Esophagus squamous epithelium (tissue), 5 donors: ENCODE measurements around the gene POR. TPM values are rescaled to one million over a fixed set of nuclear protein-coding genes. Genes with fewer than 3 reads are reported as not detected.
A peak's percentile ranks its signal among the peaks of the same experiment; 100 is the strongest.

Experiments used
- DNase-seq: peaks from one replicate; lab custom pipeline; 2025; lab: John Stamatoyannopoulos, UW
- H3K27ac ChIP-seq, 4 donors: fragments of 200-600 bp; sonication (generic); one replicate each; pipeline ENCODE4 v1.5.1; 2016 to 2019; ENCODE audit warnings: mild to moderate bottlenecking in 1 of 4
- H3K27me3 ChIP-seq, 4 donors: fragments of 200-600 bp; sonication (generic); 1 replicate in 3 of 4; 2 replicates in 1 of 4; pipeline versions ENCODE4 v1.5.1 to v1.6.0; 2017 to 2021; ENCODE audit warnings: antibody characterized with exemption in 1 of 4
- H3K36me3 ChIP-seq, 3 donors: fragments of 200-600 bp; sonication (generic); one replicate each; pipeline ENCODE4 v1.5.1; 2016 to 2019
- H3K4me1 ChIP-seq, 3 donors: fragments of 200-600 bp; sonication (generic); one replicate each; pipeline ENCODE4 v1.5.1; 2017 to 2019
- H3K4me3 ChIP-seq, 4 donors: fragments of 200-600 bp; sonication (generic); 1 replicate in 3 of 4; 2 replicates in 1 of 4; pipeline ENCODE4 v1.5.1; 2016 to 2019; ENCODE audit warnings: mild to moderate bottlenecking in 2 of 4, moderate library complexity in 1 of 4
- H3K9me3 ChIP-seq, 3 donors: fragments of 200-600 bp; sonication (generic); one replicate each; pipeline ENCODE4 v1.5.1; 2016 to 2019
- CTCF ChIP-seq, 6 experiments: fragments of 450-650 bp in 4 of 6; fragments of 200-600 bp in 2 of 6; sonication (generic) in 2 of 6; IDR thresholded peaks; one replicate each; pipeline ENCODE4 v1.5.1; 2016 to 2019; ENCODE audit warnings: antibody characterized with exemption in 6 of 6, mild to moderate bottlenecking in 4 of 6, moderate library complexity in 4 of 6
- POLR2A ChIP-seq, 4 donors: fragments of 450-650 bp; IDR thresholded peaks; one replicate each; pipeline ENCODE4 v1.6.1; 2017; ENCODE audit warnings: antibody characterized with exemption in 4 of 4, mild to moderate bottlenecking in 4 of 4, moderate library complexity in 3 of 4
- WGBS, 2 donors: methylation state at CpG; one replicate each; pipeline ENCODE4 v1.1.5; 2018; 5-methylcytosine and 5-hydroxymethylcytosine counted together
- intact Hi-C: fragments of 100-400 bp; cut with DNase I; formaldehyde crosslinking; loops from one replicate; pipeline ENCODE4 v1.15.0; 2022
- total RNA-seq, 4 donors: library from RNA; depleted of rRNA; stranded (reverse); fragments of >200 nt; gene quantifications; one replicate each; pipeline ENCODE4 v1.1.0, GENCODE V29; 2016
- donor health status: DM: yes; HTN: yes; CAD: no.

POR gene
- total RNA-seq, 4 donors from 2014 or later, result 71.0 to 116 (median 81.6) TPM

GRCh38 chr7:75988568-75989499, 73.9 kb downstream of the POR start:
- Histone ChIP-seq H3K27ac (peak overlapping the region in 3 of 4 donors; percentile 48 to 55 (median 53)), H3K4me1 (peaks cover 10 to 43% (median 17%) of the 10 kb centered on the region in 3 donors), H3K27me3 (no peaks in the 10 kb centered on the region), H3K9me3 (no peaks in the 10 kb centered on the region), H3K4me3 (peak overlapping the region in 1 of 4 donors; percentile 8), H3K36me3 (peaks cover 29 to 52% (median 34%) of the 10 kb centered on the region in 3 donors)
- 47 to 80% methylated on average over 2 to 9 of the region's 31 CpGs for WGBS, 2 donors
- intact Hi-C loops, result no loop called here
- DNase-seq, result no peak
- no peak for TF ChIP-seq CTCF (IDR thresholded peaks at IDR 0.05)
- TF ChIP-seq POLR2A (IDR thresholded peaks at IDR 0.05), result no peak

- peaks cover 13 to 49% (median 17%) of the 10 kb centered on the region in 3 donors for H3K4me1 ChIP-seq
Observed at GRCh38 chr7:75989500-75990388, 74.8 kb downstream of the POR start.

GRCh38 chr7:75991531-75992082, 76.7 kb downstream of the POR start:
- Histone ChIP-seq H3K27me3 (no peaks in the 10 kb centered on the region), H3K27ac (peak overlapping the region in 3 of 4 donors; percentile 5 to 67 (median 36)), H3K36me3 (peaks cover 11 to 36% (median 12%) of the 10 kb centered on the region in 3 donors), H3K4me1 (peaks cover 16 to 53% (median 24%) of the 10 kb centered on the region in 3 donors), H3K4me3 (no peak overlapping the region), H3K9me3 (no peaks in the 10 kb centered on the region)
- WGBS, 2 donors, result 91 to 97% methylated on average over 7 to 9 of the region's 9 CpGs
- TF ChIP-seq CTCF (IDR thresholded peaks at IDR 0.05) (no peak), POLR2A (IDR thresholded peaks at IDR 0.05) (no peak)
- no peak for DNase-seq
- intact Hi-C loops, result no loop called here

More at GRCh38 chr7:75989500-75990388, 74.8 kb downstream of the POR start:
- Histone ChIP-seq H3K27ac (peak overlapping the region in 3 of 4 donors; percentile 48 to 55 (median 53)), H3K4me3 (peak overlapping the region in 1 of 4 donors; percentile 8), H3K36me3 (peaks cover 24 to 43% (median 25%) of the 10 kb centered on the region in 3 donors), H3K9me3 (no peaks in the 10 kb centered on the region), H3K27me3 (no peaks in the 10 kb centered on the region)
- TF ChIP-seq POLR2A (IDR thresholded peaks at IDR 0.05), result no peak
- TF ChIP-seq CTCF (IDR thresholded peaks at IDR 0.05), result no peak
- intact Hi-C loops, result no loop called here
- DNase-seq, result no peak
- 65 to 69% methylated on average over 16 to 17 of the region's 21 CpGs for WGBS, 2 donors

DNA sequence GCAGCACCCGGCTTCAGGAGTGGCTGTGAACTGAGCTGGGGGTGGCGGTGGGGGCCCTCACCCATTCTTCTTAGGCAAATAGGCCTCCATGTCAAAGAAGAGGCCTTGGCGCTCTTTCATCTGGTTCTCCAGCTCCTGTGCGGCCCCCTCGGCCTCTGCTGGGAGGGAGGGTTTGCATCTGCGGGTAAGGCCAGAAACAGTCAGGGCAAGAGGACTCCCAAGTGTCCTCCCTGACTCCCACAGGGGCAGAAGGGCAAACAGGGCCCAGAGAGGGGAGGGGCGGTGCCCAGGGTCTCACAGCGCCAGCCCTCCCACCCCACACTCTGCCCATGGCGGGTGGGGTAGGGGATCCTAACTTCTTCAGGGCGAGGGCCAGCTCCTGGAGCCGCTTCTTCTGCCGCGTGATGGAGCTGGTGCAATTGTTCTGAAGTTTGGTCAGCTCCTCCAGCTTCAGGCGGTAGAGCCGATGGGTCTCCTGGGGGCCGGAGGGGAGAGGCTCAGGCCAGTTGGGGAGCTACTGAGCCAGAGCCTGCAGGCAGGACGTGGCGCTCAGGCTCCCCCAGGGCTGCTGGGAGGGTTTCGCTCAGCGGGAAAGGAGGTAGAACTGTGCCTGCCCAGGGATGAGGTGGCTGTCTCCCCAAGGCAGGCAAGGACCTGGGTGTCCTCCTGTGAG, 77.3 kb downstream of the POR start:
- no peak for DNase-seq
- H3K9me3 ChIP-seq, result no peaks in the 10 kb centered on the region
- H3K27ac ChIP-seq, result peak overlapping the region; percentile 5 to 67 (median 29)
- no peak for TF ChIP-seq CTCF (IDR thresholded peaks at IDR 0.05)
- no peak for TF ChIP-seq POLR2A (IDR thresholded peaks at IDR 0.05)
- peaks cover 5 to 34% (median 8%) of the 10 kb centered on the region in 3 donors for H3K36me3 ChIP-seq
- H3K27me3 ChIP-seq, result no peaks in the 10 kb centered on the region
- no peak overlapping the region for H3K4me3 ChIP-seq
- H3K4me1 ChIP-seq, result peaks cover 16 to 53% (median 24%) of the 10 kb centered on the region in 3 donors
- 91 to 100% methylated on average over 1 to 15 of the region's 20 CpGs for WGBS, 2 donors
- intact Hi-C loops, result no loop called here
